Measurements from ENCODE around the gene ANKRD45. TPM values are rescaled to one million over a fixed set of nuclear protein-coding genes. Genes with fewer than 3 reads are reported as not detected.
"Not testable (repeated sequence)": the region's sequence is repeated elsewhere in the genome, so short reads cannot be mapped to it uniquely, and the experiment has no call there.

ANKRD45 gene
- total RNA-seq, 1 experiment from 2014 or later, result not detected

DNA sequence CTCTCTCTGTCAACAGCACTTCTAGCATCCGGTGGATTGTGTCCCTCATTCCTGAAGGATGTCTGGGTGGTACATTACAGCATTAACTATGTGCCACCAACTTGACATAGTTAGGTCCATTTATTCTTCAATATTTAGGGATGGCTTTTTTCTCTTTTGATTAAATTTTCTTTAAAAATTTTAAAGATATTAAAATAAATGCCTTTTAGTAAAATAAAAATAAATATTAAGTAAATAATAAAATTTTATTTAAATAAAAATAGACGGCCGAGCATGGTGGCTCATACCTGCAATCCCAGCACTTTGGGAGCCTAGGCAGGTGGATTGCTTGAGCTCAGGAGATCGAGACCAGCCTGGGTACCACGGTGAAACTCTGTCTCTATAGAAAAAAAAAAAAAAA, 35.5 kb upstream of the ANKRD45 start:
- BruUV-seq (replicated peaks), result no TSS peak

DNA sequence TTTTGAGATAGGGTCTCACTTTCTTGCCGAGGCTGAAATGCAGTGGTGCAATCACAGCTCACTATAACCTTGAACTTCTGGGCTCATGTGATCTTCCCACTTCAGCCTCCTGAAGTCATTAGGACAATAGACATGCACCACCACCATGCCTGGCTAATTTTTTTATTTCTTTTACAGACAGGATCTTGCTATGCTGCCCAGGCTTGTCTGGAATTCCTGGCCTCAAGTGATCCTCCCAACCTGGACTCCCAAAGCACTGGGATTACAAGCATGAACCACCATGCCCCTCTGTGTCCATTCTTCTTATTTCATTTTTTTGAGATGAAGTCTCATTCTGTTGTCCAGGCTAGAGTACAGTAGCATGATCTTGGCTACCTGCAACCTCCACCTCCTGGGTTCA, 33.1 kb upstream of the ANKRD45 start:
- DNase-seq, result no peak
- Histone ChIP-seq H4K20me1 (ENCODE audit: insufficient read depth) (no peaks in the 10 kb centered on the region), H3K9me2 (ENCODE audit: insufficient read depth) (no peaks in the 10 kb centered on the region), H3K4me3 (no peak overlapping the region), H3K27ac (no peak overlapping the region), H3F3A (ENCODE audit: insufficient read depth, low read depth) (no peaks in the 10 kb centered on the region), H3K36me3 (ENCODE audit: low read depth) (no peaks in the 10 kb centered on the region), H3K79me2 (ENCODE audit: low read depth) (no peaks in the 10 kb centered on the region), H2AFZ (no peak overlapping the region), H3K9me3 (ENCODE audit: insufficient read depth, low read depth) (no peaks in the 10 kb centered on the region), H3K4me2 (no peak overlapping the region), H3K4me1 (replicated peaks; ENCODE audit: insufficient read depth) (no peaks in the 10 kb centered on the region), H3K27me3 (ENCODE audit: insufficient read depth, low read depth) (no peaks in the 10 kb centered on the region)
- ChIA-PET POLR2A (ENCODE audit: unreplicated experiment) (no interaction called here), CTCF (no interaction called here)
- no TSS peak for BruUV-seq (replicated peaks)
- TF ChIP-seq, protein P1, sequence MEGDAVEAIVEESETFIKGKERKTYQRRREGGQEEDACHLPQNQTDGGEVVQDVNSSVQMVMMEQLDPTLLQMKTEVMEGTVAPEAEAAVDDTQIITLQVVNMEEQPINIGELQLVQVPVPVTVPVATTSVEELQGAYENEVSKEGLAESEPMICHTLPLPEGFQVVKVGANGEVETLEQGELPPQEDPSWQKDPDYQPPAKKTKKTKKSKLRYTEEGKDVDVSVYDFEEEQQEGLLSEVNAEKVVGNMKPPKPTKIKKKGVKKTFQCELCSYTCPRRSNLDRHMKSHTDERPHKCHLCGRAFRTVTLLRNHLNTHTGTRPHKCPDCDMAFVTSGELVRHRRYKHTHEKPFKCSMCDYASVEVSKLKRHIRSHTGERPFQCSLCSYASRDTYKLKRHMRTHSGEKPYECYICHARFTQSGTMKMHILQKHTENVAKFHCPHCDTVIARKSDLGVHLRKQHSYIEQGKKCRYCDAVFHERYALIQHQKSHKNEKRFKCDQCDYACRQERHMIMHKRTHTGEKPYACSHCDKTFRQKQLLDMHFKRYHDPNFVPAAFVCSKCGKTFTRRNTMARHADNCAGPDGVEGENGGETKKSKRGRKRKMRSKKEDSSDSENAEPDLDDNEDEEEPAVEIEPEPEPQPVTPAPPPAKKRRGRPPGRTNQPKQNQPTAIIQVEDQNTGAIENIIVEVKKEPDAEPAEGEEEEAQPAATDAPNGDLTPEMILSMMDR (conservative IDR thresholded peaks at IDR 0.05), result no peak
- no peak for TF ChIP-seq EZH2 (IDR thresholded peaks at IDR 0.05; ENCODE audit: low read depth)
- intact Hi-C loops (cut with micrococcal nuclease; ENCODE audit: unreplicated experiment), result no loop called here

More for the DNA sequence above, 35.5 kb upstream of the ANKRD45 start:
- Histone ChIP-seq H3K9me3 (ENCODE audit: insufficient read depth, low read depth) (no peaks in the 10 kb centered on the region), H3K27me3 (ENCODE audit: insufficient read depth, low read depth) (no peaks in the 10 kb centered on the region), H3K79me2 (ENCODE audit: low read depth) (no peaks in the 10 kb centered on the region), H3K36me3 (ENCODE audit: low read depth) (no peaks in the 10 kb centered on the region), H2AFZ (no peak overlapping the region), H3K9me2 (ENCODE audit: insufficient read depth) (no peaks in the 10 kb centered on the region), H3K4me1 (replicated peaks; ENCODE audit: insufficient read depth) (no peaks in the 10 kb centered on the region), H4K20me1 (ENCODE audit: insufficient read depth) (no peaks in the 10 kb centered on the region), H3F3A (ENCODE audit: insufficient read depth, low read depth) (no peaks in the 10 kb centered on the region), H3K27ac (no peak overlapping the region), H3K4me3 (no peak overlapping the region), H3K4me2 (no peak overlapping the region)
- POLR2A ChIA-PET (ENCODE audit: unreplicated experiment), result no interaction called here
- CTCF ChIA-PET, result no interaction called here
- intact Hi-C loops (cut with micrococcal nuclease; ENCODE audit: unreplicated experiment), result no loop called here
- TF ChIP-seq, protein P1 (conservative IDR thresholded peaks at IDR 0.05), result no peak
- TF ChIP-seq EZH2 (IDR thresholded peaks at IDR 0.05; ENCODE audit: low read depth), result no peak
- no peak for DNase-seq

DNA sequence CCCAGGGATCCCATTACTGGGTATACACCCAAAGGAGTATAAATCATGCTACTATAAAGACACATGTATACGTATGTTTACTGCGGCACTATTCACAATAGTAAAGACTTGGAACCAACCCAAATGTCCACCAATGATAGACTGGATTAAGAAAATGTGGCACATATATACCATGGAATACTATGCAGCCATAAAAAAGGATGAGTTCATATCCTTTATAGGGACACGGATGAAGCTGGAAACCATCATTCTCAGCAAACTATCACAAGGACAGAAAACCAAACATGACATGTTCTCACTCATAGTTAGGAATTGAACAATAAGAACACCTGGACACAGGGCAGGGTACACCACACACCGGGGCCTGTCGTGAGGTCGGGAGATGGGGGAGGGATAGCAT, 31.6 kb upstream of the ANKRD45 start:
- H3K9me2 ChIP-seq (ENCODE audit: insufficient read depth); H2AFZ ChIP-seq; H3K4me2 ChIP-seq; H3K4me3 ChIP-seq; intact Hi-C loops (cut with micrococcal nuclease; ENCODE audit: unreplicated experiment); BruUV-seq (replicated peaks); H3K4me1 ChIP-seq (replicated peaks; ENCODE audit: insufficient read depth); DNase-seq; H3F3A ChIP-seq (ENCODE audit: insufficient read depth, low read depth); H3K27me3 ChIP-seq (ENCODE audit: insufficient read depth, low read depth); CTCF ChIA-PET; POLR2A ChIA-PET (ENCODE audit: unreplicated experiment); H3K36me3 ChIP-seq (ENCODE audit: low read depth); H3K27ac ChIP-seq; H4K20me1 ChIP-seq (ENCODE audit: insufficient read depth); H3K79me2 ChIP-seq (ENCODE audit: low read depth); H3K9me3 ChIP-seq (ENCODE audit: insufficient read depth, low read depth): not testable (repeated sequence)

DNA sequence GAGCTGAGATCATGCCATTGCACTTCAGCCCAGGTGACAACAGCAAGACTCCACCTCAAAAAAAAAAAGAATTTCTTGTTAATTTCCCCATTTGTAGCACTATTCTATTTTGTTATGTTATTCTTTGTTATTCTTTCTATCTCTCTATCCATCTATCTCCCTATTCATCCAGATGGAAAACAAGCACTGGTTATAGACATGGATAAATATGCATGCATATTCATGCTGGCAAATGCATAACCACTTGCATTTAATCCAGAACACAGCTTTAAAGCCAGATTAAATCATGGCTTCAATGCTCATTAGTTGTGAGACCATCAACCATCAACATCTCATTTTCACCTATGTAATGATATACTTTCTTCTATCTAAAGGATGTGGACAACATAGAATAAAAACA, 23.6 kb upstream of the ANKRD45 start:
- no peaks in the 10 kb centered on the region for H4K20me1 ChIP-seq (ENCODE audit: insufficient read depth)
- H3K4me3 ChIP-seq, result no peak overlapping the region
- H3K27ac ChIP-seq, result no peak overlapping the region
- H3K9me2 ChIP-seq (ENCODE audit: insufficient read depth), result no peaks in the 10 kb centered on the region
- no peaks in the 10 kb centered on the region for H3K27me3 ChIP-seq (ENCODE audit: insufficient read depth, low read depth)
- no TSS peak for BruUV-seq (replicated peaks)
- ChIA-PET POLR2A (ENCODE audit: unreplicated experiment) (no interaction called here), CTCF (no interaction called here)
- DNase-seq, result no peak
- H3F3A ChIP-seq (ENCODE audit: insufficient read depth, low read depth), result no peaks in the 10 kb centered on the region
- H3K4me1 ChIP-seq (replicated peaks; ENCODE audit: insufficient read depth), result no peaks in the 10 kb centered on the region
- intact Hi-C loops (cut with micrococcal nuclease; ENCODE audit: unreplicated experiment), result no loop called here
- no peaks in the 10 kb centered on the region for H3K9me3 ChIP-seq (ENCODE audit: insufficient read depth, low read depth)
- TF ChIP-seq EZH2 (IDR thresholded peaks at IDR 0.05; ENCODE audit: low read depth), result no peak
- TF ChIP-seq, protein P1 (conservative IDR thresholded peaks at IDR 0.05), result no peak
- no peak overlapping the region for H3K4me2 ChIP-seq
- no peak overlapping the region for H2AFZ ChIP-seq
- no peaks in the 10 kb centered on the region for H3K79me2 ChIP-seq (ENCODE audit: low read depth)
- no peaks in the 10 kb centered on the region for H3K36me3 ChIP-seq (ENCODE audit: low read depth)

Data from PC-9 (cell line).